NB4 (cell line): ENCODE results near the gene LLGL1.

Source experiments
- DNase-seq: peaks from one replicate; pipeline ENCODE4 v3.0.0; 2010; ENCODE audit warnings: low read depth
- H3K4me3 ChIP-seq: one replicate; pipeline ENCODE4 v1.5.1; 2011; ENCODE audit warnings: mild to moderate bottlenecking, low read depth, low read length, moderate library complexity
- MYC ChIP-seq: IDR thresholded peaks from 2 replicates; pipeline ENCODE4 v1.6.1; 2011; ENCODE audit warnings: low read depth, low read length
- POLR2A ChIP-seq: IDR thresholded peaks from 2 replicates; pipeline ENCODE4 v1.6.1; 2011; ENCODE audit warnings: mild to moderate bottlenecking; ENCODE audit not compliant: insufficient read length; ENCODE audit errors: extremely low read depth
- TF ChIP-seq, protein P1 (sequence below): IDR thresholded peaks from one replicate; pipeline ENCODE4 v1.5.1; 2012; ENCODE audit warnings: low read depth, low read length
- TF ChIP-seq, protein P2 (sequence below): IDR thresholded peaks from 2 replicates; pipeline ENCODE4 v1.6.1; 2011; ENCODE audit warnings: low read depth, low read length

The LLGL1 gene

DNA sequence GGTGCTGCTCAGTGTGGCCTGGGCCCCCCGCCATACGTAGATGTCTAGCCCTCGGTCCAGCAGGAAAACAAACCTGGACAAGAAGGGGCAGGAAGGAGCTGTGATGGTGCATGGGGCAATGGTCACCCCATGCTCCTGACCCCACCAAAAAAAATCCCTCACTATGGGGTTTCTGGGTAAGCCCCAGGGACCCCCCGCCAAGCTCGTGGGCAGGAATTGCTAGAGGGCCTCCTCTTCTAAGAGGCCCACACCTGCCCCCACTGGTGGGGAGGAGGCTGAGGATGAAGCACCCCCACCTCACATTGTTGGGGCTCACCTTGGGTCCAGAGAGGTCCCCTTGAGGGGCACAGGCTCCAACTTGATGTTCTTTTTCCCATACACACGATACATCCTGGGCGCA is 23.4 kb downstream of the LLGL1 start:
- no peak overlapping the region for H3K4me3 ChIP-seq
- no peak for TF ChIP-seq POLR2A
- no peak for TF ChIP-seq MYC
- TF ChIP-seq, protein P1, sequence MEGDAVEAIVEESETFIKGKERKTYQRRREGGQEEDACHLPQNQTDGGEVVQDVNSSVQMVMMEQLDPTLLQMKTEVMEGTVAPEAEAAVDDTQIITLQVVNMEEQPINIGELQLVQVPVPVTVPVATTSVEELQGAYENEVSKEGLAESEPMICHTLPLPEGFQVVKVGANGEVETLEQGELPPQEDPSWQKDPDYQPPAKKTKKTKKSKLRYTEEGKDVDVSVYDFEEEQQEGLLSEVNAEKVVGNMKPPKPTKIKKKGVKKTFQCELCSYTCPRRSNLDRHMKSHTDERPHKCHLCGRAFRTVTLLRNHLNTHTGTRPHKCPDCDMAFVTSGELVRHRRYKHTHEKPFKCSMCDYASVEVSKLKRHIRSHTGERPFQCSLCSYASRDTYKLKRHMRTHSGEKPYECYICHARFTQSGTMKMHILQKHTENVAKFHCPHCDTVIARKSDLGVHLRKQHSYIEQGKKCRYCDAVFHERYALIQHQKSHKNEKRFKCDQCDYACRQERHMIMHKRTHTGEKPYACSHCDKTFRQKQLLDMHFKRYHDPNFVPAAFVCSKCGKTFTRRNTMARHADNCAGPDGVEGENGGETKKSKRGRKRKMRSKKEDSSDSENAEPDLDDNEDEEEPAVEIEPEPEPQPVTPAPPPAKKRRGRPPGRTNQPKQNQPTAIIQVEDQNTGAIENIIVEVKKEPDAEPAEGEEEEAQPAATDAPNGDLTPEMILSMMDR, result no peak
- TF ChIP-seq, protein P2, sequence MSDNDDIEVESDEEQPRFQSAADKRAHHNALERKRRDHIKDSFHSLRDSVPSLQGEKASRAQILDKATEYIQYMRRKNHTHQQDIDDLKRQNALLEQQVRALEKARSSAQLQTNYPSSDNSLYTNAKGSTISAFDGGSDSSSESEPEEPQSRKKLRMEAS, result no peak
- DNase-seq, result no peak

DNA sequence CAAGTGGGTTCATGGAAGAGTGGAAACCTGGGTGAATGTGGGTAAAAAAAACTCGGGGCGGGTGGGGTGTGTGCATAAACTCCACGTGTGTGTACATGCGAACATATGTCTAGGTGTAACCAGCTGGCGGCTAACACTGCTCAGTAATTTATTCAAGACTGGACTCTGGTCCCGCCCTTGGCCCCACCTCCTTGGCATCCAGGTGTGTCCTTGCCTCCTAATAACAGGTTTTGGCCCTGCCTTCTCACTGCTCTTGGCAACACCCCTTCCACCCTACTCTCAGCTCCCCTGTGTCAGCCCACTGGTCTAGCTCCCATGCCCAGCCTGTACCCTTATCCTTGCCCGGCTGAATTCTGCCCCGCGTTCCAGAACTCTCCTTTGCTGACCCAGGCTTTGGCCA is 24.8 kb downstream of the LLGL1 start:
- no peak overlapping the region for H3K4me3 ChIP-seq
- TF ChIP-seq, protein P1, result no peak
- TF ChIP-seq POLR2A (no peak), MYC (no peak)
- TF ChIP-seq, protein P2, result no peak
- no peak for DNase-seq

DNA sequence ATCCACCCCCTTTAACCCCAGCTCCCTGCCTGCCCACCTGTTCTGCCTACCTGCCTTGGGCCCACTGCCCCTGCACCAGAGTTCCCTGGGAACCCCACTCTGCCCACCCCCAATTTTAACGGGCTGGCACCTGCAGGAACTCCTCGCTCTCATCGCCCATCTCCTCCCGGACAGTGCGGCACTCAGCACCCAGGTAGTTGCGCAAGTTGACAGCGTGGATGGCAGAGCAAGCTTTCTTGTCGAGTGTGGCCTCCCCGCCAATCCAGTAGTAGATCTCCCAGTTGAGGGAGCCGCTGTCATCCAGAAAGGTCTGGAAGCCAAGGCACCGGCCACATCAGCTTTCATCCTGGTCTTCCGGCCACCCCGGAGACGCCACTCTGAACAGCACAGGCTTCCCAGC is 25.3 kb downstream of the LLGL1 start:
- TF ChIP-seq, protein P2, result no peak
- no peak for TF ChIP-seq MYC
- TF ChIP-seq POLR2A, result no peak
- TF ChIP-seq, protein P1, result no peak
- H3K4me3 ChIP-seq, result no peak overlapping the region
- no peak for DNase-seq

DNA sequence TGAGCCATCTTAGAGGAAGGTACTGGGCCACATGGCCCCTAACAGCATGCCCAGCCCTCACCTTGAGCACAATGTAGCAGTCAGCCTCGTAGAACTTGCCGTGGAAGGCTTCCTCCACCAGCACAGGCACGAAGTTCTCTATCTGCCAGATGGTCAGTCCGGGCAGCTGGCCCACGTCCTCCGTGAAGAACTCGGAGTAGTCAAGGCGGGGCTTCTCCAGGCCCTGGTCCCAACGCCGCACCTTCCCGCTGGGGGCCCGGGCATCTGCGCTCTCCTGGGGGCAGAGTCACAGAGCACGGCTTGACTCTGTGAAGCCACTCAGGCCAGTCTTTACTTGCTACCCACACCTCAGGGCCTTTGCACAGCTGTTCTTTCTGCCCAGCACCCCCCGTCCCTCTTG is 25.8 kb downstream of the LLGL1 start:
- no peak overlapping the region for H3K4me3 ChIP-seq
- no peak for DNase-seq
- TF ChIP-seq, protein P2, result no peak

DNA sequence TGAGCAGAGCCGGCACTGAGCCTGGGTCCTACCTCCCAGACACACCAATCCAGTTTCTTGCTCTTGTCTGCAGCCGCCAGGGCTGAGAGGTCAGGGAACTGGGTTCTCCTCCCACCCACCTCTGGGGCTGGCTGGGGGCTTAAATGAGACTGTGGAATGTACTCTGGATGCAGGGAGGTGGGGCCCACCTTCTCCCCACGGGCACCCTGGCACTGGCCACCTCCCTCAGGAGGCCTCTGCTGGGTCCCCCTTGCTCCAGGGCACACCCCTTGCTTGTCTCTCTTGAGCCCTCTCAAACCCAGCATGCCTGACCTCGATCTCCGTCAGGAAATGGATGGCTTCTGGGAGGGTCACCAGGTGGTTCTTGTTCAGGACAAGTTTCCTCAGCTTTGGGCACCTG is 26.7 kb downstream of the LLGL1 start:
- no peak overlapping the region for H3K4me3 ChIP-seq
- DNase-seq, result no peak
- TF ChIP-seq POLR2A (no peak), MYC (no peak)
- TF ChIP-seq, protein P2, result no peak
- TF ChIP-seq, protein P1, result no peak

DNA sequence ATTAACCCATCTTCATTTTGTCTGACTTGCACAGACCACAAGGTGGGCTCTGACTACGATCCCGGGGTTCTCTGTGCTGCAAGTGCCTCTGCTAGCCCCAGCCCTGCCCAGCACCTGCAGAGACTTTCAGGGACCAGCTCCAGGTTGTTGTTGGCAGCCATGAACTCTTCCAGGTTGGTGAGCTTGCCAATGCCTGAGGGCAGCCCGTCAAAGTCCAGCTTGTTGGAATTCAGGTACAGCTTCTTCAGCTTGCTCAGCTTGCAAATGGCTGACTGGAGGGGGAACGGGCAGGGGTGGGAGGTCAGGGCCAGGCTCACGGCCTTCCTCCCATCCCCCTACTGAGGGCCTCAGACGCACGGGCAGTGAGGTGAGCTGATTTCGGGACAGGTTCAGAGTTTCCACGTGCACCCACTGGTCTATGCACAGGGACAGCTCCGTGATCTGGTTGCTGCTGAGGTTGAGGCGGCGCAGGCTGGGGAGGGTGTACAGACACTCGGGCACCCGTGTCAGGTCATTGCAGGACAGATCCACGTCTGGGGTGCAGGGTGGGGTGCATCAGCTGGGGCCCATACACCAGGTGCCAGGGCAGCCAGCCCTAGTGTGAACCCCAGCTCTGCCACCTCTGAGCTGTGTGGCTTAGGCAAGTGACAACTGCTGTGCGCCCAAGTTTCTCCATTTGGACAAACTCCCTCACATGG is 27.9 kb downstream of the LLGL1 start:
- TF ChIP-seq POLR2A (no peak), MYC (no peak)
- TF ChIP-seq, protein P1, result no peak
- TF ChIP-seq, protein P2, result no peak
- H3K4me3 ChIP-seq, result no peak overlapping the region
- no peak for DNase-seq
